ENCODE results near the gene WNT1. TPM values are rescaled to one million over a fixed set of nuclear protein-coding genes. Genes with fewer than 3 reads are reported as not detected.

The WNT1 gene
- total and polyA plus RNA-seq, 9 of the 15 experiments (the other 6 are each of a cell fraction or from before 2014, with no cell fraction given), result not detected

GRCh38 chr12:48961801-48962200 is 16.3 kb upstream of the WNT1 start (continued):
- no peak for TF ChIP-seq CTCFL (IDR thresholded peaks at IDR 0.05; ENCODE audit: borderline replicate concordance, insufficient read depth, low read depth, low read length, poor library complexity, severe bottlenecking)
- TF ChIP-seq ZNF12 (CRISPR knock-in tag; IDR thresholded peaks at IDR 0.05), result no peak
- TF ChIP-seq MNT (conservative IDR thresholded peaks at IDR 0.05), result no peak
- TF ChIP-seq AFF1 (IDR thresholded peaks at IDR 0.05; ENCODE audit: low read depth in 1 of 2, partially characterized antibody in 2 of 2), result no peak

All from K562 (cell line).